Measurements from ENCODE around the gene WNT9B. TPM values are rescaled to one million over a fixed set of nuclear protein-coding genes. Genes with fewer than 3 reads are reported as not detected.
A peak's percentile ranks its signal among the peaks of the same experiment; 100 is the strongest.

Gene WNT9B
- total and polyA plus RNA-seq, 2 of the 13 experiments (the other 11 are each of a cell fraction or from before 2014, with no cell fraction given) = not detected

GRCh38 chr17:46841561-46842379, 9.6 kb upstream of the WNT9B start (continued):
- TF ChIP-seq ZNF646 (CRISPR knock-in tag; IDR thresholded peaks at IDR 0.05) = no peak
- no peak for TF ChIP-seq LBX2 (CRISPR knock-in tag; IDR thresholded peaks at IDR 0.05; ENCODE audit: borderline replicate concordance)
- no peak for TF ChIP-seq FOXP4 (CRISPR knock-in tag; IDR thresholded peaks at IDR 0.05)
- TF ChIP-seq ZFP36 (IDR thresholded peaks at IDR 0.05; ENCODE audit: borderline replicate concordance, low read depth, low read length, partially characterized antibody) = no peak
- TF ChIP-seq ZSCAN9 (CRISPR knock-in tag; IDR thresholded peaks at IDR 0.05; ENCODE audit: borderline replicate concordance) = no peak
- no peak for TF ChIP-seq SNAPC2 (CRISPR knock-in tag; IDR thresholded peaks at IDR 0.05)
- peak; percentile 99 for TF ChIP-seq HINFP (CRISPR knock-in tag; IDR thresholded peaks at IDR 0.05; ENCODE audit: low read depth)
- TF ChIP-seq PCBP2 (optimal IDR thresholded peaks at IDR 0.05; ENCODE audit: low read depth, low read length, poor library complexity, severe bottlenecking) = no peak
- TF ChIP-seq RCOR2 (CRISPR knock-in tag; IDR thresholded peaks at IDR 0.05) = no peak
- no peak for TF ChIP-seq ARHGAP35 (CRISPR knock-in tag; IDR thresholded peaks at IDR 0.05; ENCODE audit: borderline replicate concordance)
- TF ChIP-seq ZNF546 (CRISPR knock-in tag; conservative IDR thresholded peaks at IDR 0.05) = peak; percentile 79; the same call in 1 of the 2 replicates
- TF ChIP-seq PAXIP1 (CRISPR knock-in tag; conservative IDR thresholded peaks at IDR 0.05) = no peak
